Hepatocyte (in vitro differentiated cells): ENCODE data around the gene GORAB. TPM values are rescaled to one million over a fixed set of nuclear protein-coding genes. Genes with fewer than 3 reads are reported as not detected.

Source experiments
- DNase-seq: peaks from one replicate; pipeline ENCODE4 v3.0.0-alpha.2; 2016; ENCODE audit warnings: low spot score
- H2AFZ ChIP-seq: fragments of 200-600 bp; sonication (generic); 2 replicates; pipeline ENCODE4 v1.6.0; 2016; ENCODE audit warnings: antibody characterized with exemption, mild to moderate bottlenecking
- H3K27ac ChIP-seq: fragments of 200-600 bp; sonication (generic); 2 replicates; pipeline ENCODE4 v1.5.1; 2016; ENCODE audit warnings: mild to moderate bottlenecking
- H3K27me3 ChIP-seq: fragments of 200-600 bp; sonication (generic); 2 replicates; pipeline ENCODE4 v1.6.1; 2016
- H3K36me3 ChIP-seq: fragments of 200-600 bp; sonication (generic); replicated peaks from 2 replicates; pipeline ENCODE4 v1.5.1; 2016; ENCODE audit warnings: low read depth; ENCODE audit not compliant: insufficient read depth
- H3K4me1 ChIP-seq: fragments of 200-600 bp; sonication (generic); 2 replicates; pipeline ENCODE4 v1.5.1; 2016; ENCODE audit warnings: mild to moderate bottlenecking, moderate library complexity; ENCODE audit not compliant: insufficient read depth
- H3K4me2 ChIP-seq: fragments of 200-600 bp; sonication (generic); 2 replicates; pipeline ENCODE4 v1.6.0; 2016
- H3K4me3 ChIP-seq: fragments of 200-600 bp; sonication (generic); 2 replicates; pipeline ENCODE4 v1.5.1; 2016; ENCODE audit warnings: mild to moderate bottlenecking
- H3K79me2 ChIP-seq: fragments of 200-600 bp; sonication (generic); 2 replicates; pipeline ENCODE4 v1.6.0; 2017; ENCODE audit warnings: mild to moderate bottlenecking
- H3K9me2 ChIP-seq: fragments of 200-600 bp; sonication (generic); replicated peaks from 2 replicates; pipeline ENCODE4 v1.6.0; 2017; ENCODE audit warnings: mild to moderate bottlenecking; ENCODE audit not compliant: insufficient read depth
- H3K9me3 ChIP-seq: fragments of 200-600 bp; sonication (generic); 2 replicates; pipeline ENCODE4 v1.5.1; 2016; ENCODE audit warnings: low read depth, mild to moderate bottlenecking
- H4K20me1 ChIP-seq: fragments of 200-600 bp; sonication (generic); 2 replicates; pipeline ENCODE4 v1.6.0; 2016; ENCODE audit warnings: mild to moderate bottlenecking; ENCODE audit not compliant: insufficient read depth, poor library complexity, severe bottlenecking
- EZH2 ChIP-seq: fragments of 200-600 bp; sonication (generic); IDR thresholded peaks from 2 replicates; pipeline ENCODE4 v1.6.1; 2016; ENCODE audit warnings: antibody characterized with exemption, mild to moderate bottlenecking, borderline replicate concordance
- EZH2phosphoT487 ChIP-seq: fragments of 200-600 bp; sonication (generic); IDR thresholded peaks from one replicate; pipeline ENCODE4 v1.6.1; 2018; ENCODE audit warnings: antibody characterized with exemption, mild to moderate bottlenecking, low read depth, moderate library complexity; ENCODE audit not compliant: unreplicated experiment, severe bottlenecking
- WGBS: methylation state at CpG from one replicate; pipeline ENCODE4 v1.1.6; 2016; ENCODE audit warnings: low lambda C conversion rate; ENCODE audit errors: missing lambda C conversion rate; 5-methylcytosine and 5-hydroxymethylcytosine counted together
- polyA plus RNA-seq: library from polyadenylated mRNA; unstranded; fragments of >200 nt; fragmentation: Nextera tagmentation; extraction: Ambion mirVana; gene quantifications from 2 replicates; pipeline ENCODE4 v1.2.1, GENCODE V29; 2016
- total RNA-seq: library from RNA; depleted of rRNA; stranded (reverse); fragments of >200 nt; gene quantifications from 2 replicates; pipeline ENCODE4 v1.2.3, GENCODE V29; 2014
- TF ChIP-seq, protein P1 (sequence below): fragments of 200-600 bp; sonication (generic); IDR thresholded peaks from 2 replicates; pipeline ENCODE4 v1.5.1; 2016; ENCODE audit warnings: antibody characterized with exemption, mild to moderate bottlenecking; ENCODE audit not compliant: poor library complexity

GORAB gene
- total and polyA plus RNA-seq, 2 experiments from 2014 or later = 10.9 to 13.7 TPM

DNA sequence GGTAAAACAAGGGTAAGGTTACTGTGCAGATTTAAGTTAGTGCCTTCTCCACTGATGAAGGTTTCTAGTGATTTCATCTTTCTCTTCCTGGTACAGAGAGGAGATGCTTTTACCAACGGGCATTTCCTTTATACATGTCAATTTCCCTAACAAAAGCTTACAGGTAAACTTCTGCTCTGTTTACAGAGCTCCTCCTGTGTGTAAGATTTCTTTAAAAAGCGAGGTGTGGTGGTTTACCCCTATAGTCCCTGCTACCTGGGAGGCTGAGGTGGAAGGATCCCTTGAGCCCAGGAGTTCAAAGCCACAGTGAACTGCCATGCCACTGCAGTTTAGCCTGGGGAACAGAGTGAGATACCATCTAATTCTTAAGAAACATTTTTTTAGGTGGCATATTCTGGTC lies 40.7 kb upstream of the GORAB start:
- H2AFZ ChIP-seq = no peak overlapping the region
- no peak overlapping the region for H3K4me2 ChIP-seq
- no peaks in the 10 kb centered on the region for H3K79me2 ChIP-seq
- DNase-seq = no peak
- H3K9me3 ChIP-seq = no peaks in the 10 kb centered on the region
- H4K20me1 ChIP-seq = no peaks in the 10 kb centered on the region
- H3K27ac ChIP-seq = no peak overlapping the region
- no peaks in the 10 kb centered on the region for H3K9me2 ChIP-seq
- no peaks in the 10 kb centered on the region for H3K27me3 ChIP-seq
- H3K4me3 ChIP-seq = no peak overlapping the region
- no peak for TF ChIP-seq EZH2
- no peak for TF ChIP-seq EZH2phosphoT487
- TF ChIP-seq, protein P1, sequence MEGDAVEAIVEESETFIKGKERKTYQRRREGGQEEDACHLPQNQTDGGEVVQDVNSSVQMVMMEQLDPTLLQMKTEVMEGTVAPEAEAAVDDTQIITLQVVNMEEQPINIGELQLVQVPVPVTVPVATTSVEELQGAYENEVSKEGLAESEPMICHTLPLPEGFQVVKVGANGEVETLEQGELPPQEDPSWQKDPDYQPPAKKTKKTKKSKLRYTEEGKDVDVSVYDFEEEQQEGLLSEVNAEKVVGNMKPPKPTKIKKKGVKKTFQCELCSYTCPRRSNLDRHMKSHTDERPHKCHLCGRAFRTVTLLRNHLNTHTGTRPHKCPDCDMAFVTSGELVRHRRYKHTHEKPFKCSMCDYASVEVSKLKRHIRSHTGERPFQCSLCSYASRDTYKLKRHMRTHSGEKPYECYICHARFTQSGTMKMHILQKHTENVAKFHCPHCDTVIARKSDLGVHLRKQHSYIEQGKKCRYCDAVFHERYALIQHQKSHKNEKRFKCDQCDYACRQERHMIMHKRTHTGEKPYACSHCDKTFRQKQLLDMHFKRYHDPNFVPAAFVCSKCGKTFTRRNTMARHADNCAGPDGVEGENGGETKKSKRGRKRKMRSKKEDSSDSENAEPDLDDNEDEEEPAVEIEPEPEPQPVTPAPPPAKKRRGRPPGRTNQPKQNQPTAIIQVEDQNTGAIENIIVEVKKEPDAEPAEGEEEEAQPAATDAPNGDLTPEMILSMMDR = no peak
- H3K36me3 ChIP-seq = no peaks in the 10 kb centered on the region
- H3K4me1 ChIP-seq = no peaks in the 10 kb centered on the region
- 62% methylated on average over 2 of the region's 2 CpGs for WGBS

DNA sequence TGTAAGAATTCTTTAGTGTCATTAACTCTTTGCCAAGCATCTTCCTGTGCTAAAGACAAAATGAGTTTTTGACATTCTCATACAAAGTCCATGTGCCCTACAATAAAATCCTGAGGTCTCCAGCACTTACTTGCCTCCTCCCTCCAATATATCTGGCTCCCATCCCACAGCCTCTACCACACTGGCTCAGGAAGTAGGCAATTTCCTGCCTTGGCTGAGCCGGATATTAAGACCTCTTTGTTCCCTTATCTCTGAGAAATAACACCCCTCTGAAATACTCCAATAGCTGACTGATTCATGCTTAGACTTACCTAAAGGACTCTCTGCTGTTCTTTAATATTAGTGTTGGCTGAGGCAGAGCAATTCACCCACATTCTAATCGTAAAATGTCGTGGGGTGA lies 37.6 kb upstream of the GORAB start:
- H3K79me2 ChIP-seq = no peaks in the 10 kb centered on the region
- H3K36me3 ChIP-seq = no peaks in the 10 kb centered on the region
- H3K27me3 ChIP-seq = no peaks in the 10 kb centered on the region
- 26% methylated on average over 3 of the region's 3 CpGs for WGBS
- H3K9me3 ChIP-seq = no peaks in the 10 kb centered on the region
- H2AFZ ChIP-seq = no peak overlapping the region
- no peak for TF ChIP-seq EZH2
- TF ChIP-seq EZH2phosphoT487 = no peak
- TF ChIP-seq, protein P1 = no peak
- no peaks in the 10 kb centered on the region for H3K4me1 ChIP-seq
- H3K27ac ChIP-seq = no peak overlapping the region
- no peaks in the 10 kb centered on the region for H3K9me2 ChIP-seq
- H3K4me2 ChIP-seq = no peak overlapping the region
- H4K20me1 ChIP-seq = no peaks in the 10 kb centered on the region
- DNase-seq = no peak
- H3K4me3 ChIP-seq = no peak overlapping the region

DNA sequence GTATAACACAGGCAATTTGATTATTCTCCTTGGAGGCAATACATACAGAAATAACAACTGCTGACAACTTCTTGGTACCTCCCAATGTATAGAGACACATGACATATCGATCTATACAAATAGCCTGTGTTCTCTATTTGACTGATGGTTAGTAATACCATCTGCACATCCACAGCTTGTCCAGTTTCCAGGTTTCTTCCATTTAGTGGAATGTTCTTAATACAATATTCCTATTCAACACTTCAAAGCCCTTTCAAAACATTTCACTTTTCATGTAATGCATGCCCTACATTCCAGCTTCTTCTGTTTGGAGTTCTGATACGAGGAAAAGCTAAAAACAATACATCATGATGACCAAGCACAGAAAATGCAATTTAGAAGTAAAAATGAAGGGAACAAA lies 37.0 kb upstream of the GORAB start:
- TF ChIP-seq EZH2 (no peak), EZH2phosphoT487 (no peak)
- TF ChIP-seq, protein P1 = no peak
- no peak for DNase-seq
- no peaks in the 10 kb centered on the region for H3K4me1 ChIP-seq
- H3K4me2 ChIP-seq = no peak overlapping the region
- 75% methylated on average over 2 of the region's 2 CpGs for WGBS
- no peaks in the 10 kb centered on the region for H4K20me1 ChIP-seq
- no peaks in the 10 kb centered on the region for H3K79me2 ChIP-seq
- no peaks in the 10 kb centered on the region for H3K27me3 ChIP-seq
- no peaks in the 10 kb centered on the region for H3K9me2 ChIP-seq
- H3K4me3 ChIP-seq = no peak overlapping the region
- H2AFZ ChIP-seq = no peak overlapping the region
- H3K9me3 ChIP-seq = no peaks in the 10 kb centered on the region
- no peaks in the 10 kb centered on the region for H3K36me3 ChIP-seq
- H3K27ac ChIP-seq = no peak overlapping the region

DNA sequence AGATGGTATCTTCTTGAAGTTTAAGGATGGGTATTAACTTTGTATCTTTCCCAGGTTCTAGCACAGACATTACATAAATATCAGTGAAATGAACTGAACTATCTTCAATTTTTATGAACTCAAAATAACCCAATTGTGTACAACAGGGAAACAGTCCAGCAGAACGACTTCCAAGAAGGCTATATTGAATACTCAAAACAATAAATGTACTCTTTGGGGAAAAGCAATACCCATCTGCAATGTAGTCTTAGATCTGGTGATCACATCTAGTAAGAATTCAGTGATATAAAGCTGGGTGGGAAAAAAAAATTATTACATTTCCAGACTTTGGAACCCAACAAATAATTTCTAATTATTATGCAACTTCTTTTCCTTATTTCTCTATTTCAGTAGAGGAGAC lies 33.1 kb upstream of the GORAB start:
- H3K27ac ChIP-seq = no peak overlapping the region
- no peaks in the 10 kb centered on the region for H3K27me3 ChIP-seq
- no peak overlapping the region for H3K4me3 ChIP-seq
- TF ChIP-seq EZH2 = no peak
- TF ChIP-seq, protein P1 = no peak
- no peak for TF ChIP-seq EZH2phosphoT487
- H3K9me2 ChIP-seq = no peaks in the 10 kb centered on the region
- H2AFZ ChIP-seq = no peak overlapping the region
- no peaks in the 10 kb centered on the region for H3K4me1 ChIP-seq
- no peaks in the 10 kb centered on the region for H3K9me3 ChIP-seq
- no peaks in the 10 kb centered on the region for H3K36me3 ChIP-seq
- no peak overlapping the region for H3K4me2 ChIP-seq
- no peaks in the 10 kb centered on the region for H4K20me1 ChIP-seq
- no peaks in the 10 kb centered on the region for H3K79me2 ChIP-seq
- DNase-seq = no peak
- 68% methylated on average over 1 of the region's 1 CpG for WGBS
